Measurements from ENCODE around the gene NBEAL1.

DNA sequence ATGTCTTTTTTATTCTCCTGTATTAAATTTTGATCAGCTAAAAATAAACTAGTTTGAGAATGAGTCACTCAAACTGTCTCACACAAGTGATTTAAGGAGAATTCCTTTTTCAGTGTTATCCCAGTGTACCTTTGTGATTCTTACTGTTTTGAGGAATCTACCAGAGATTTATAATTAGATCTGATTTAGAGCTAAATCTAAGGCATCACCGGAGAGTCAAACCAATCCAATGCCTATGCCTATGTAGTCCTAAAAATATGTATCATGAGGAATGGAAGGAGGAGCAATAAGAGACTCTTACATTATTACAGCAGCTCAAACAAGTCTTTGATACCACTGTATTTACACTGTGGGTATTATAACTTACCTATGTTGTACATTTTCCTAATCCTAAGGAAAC lies 160.7 kb downstream of the NBEAL1 start:
- TF ChIP-seq, protein P1, sequence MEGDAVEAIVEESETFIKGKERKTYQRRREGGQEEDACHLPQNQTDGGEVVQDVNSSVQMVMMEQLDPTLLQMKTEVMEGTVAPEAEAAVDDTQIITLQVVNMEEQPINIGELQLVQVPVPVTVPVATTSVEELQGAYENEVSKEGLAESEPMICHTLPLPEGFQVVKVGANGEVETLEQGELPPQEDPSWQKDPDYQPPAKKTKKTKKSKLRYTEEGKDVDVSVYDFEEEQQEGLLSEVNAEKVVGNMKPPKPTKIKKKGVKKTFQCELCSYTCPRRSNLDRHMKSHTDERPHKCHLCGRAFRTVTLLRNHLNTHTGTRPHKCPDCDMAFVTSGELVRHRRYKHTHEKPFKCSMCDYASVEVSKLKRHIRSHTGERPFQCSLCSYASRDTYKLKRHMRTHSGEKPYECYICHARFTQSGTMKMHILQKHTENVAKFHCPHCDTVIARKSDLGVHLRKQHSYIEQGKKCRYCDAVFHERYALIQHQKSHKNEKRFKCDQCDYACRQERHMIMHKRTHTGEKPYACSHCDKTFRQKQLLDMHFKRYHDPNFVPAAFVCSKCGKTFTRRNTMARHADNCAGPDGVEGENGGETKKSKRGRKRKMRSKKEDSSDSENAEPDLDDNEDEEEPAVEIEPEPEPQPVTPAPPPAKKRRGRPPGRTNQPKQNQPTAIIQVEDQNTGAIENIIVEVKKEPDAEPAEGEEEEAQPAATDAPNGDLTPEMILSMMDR (IDR thresholded peaks at IDR 0.05): no peak
- TF ChIP-seq POLR2A (IDR thresholded peaks at IDR 0.05) (no peak), EP300 (IDR thresholded peaks at IDR 0.05) (no peak)

Measured in tibial nerve (tissue), 4 donors.